Activated naive CD8-positive, alpha-beta T cell treated with anti-CD3 and anti-CD28 coated beads, Interleukin-2, amount 10 ng/mL, durations not matched to agents 7 days and 5 days (primary cell): ENCODE results near the gene LAMTOR2. TPM values are rescaled to one million over a fixed set of nuclear protein-coding genes. Genes with fewer than 3 reads are reported as not detected.

Source experiments
- ATAC-seq: fragments of 150-1000 bp; cut with Tn5 transposase; one replicate; pipeline ENCODE4 v1.10.0; 2021; ENCODE audit warnings: low read depth, moderate library complexity
- POLR2A ChIA-PET: fragments of 350-600 bp; sonication (Branson Sonifier 250); formaldehyde crosslinking; loops from one replicate; lab custom pipeline; 2021; ENCODE audit warnings: antibody characterized with exemption; lab: Charles Lee
- DNase-seq: peaks from one replicate; pipeline ENCODE4 v3.0.0; 2021
- H3K27ac Mint-ChIP-seq: one replicate; pipeline ENCODE4 v1.8.0; 2022; ENCODE audit warnings: mild to moderate bottlenecking, mixed read lengths
- H3K27me3 Mint-ChIP-seq: one replicate; pipeline ENCODE4 v1.8.0; 2022; ENCODE audit warnings: mild to moderate bottlenecking, moderate library complexity, mixed read lengths
- H3K36me3 Mint-ChIP-seq: one replicate; pipeline ENCODE4 v1.8.0; 2021; ENCODE audit warnings: mild to moderate bottlenecking, mixed read lengths
- H3K4me1 Mint-ChIP-seq: one replicate; pipeline ENCODE4 v1.8.0; 2021; ENCODE audit warnings: mixed read lengths
- H3K4me3 Mint-ChIP-seq: one replicate; pipeline ENCODE4 v1.8.0; 2022; ENCODE audit warnings: mild to moderate bottlenecking, moderate library complexity, mixed read lengths
- H3K9me3 Mint-ChIP-seq: one replicate; pipeline ENCODE4 v1.8.0; 2021; ENCODE audit warnings: mixed read lengths
- total RNA-seq, 2 experiments: library from RNA; stranded (reverse); gene quantifications; one replicate each; pipeline ENCODE4 v1.2.3, GENCODE V29; 2021

LAMTOR2 gene
- total RNA-seq, 2 experiments from 2014 or later = 50.9 to 52.6 TPM

DNA sequence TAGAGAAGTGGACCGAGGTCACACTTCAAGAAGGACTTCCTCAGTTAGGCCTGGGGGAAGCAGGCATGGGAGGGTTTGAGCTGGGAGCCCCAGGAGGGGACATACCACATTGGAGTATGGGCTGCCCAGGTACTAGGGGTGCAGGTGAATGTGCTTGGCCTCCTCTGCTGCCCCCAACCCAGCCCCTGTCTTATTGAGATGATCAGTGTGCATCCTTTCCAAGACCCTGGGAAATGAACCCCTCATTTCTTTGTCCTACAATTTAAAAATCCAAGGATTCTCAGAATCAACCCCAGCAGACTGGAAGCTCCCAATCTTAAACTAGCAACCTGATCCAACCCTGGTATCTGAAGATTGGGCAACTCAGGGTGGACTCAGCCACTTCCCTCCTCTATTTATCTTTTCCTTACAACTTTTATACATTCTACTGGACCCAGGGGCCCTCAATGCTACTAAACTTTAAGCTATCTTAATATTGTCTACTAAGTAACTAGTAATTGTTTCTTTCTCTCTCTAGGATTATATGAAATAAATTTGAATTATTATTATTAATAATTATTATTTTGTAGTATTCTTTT lies 18.6 kb downstream of the LAMTOR2 start:
- H3K36me3 Mint-ChIP-seq = no peaks in the 10 kb centered on the region
- H3K27ac Mint-ChIP-seq = no peak overlapping the region
- ATAC-seq (no peak), DNase-seq (no peak)
- H3K27me3 Mint-ChIP-seq = peaks cover 12% of the 10 kb centered on the region
- H3K4me3 Mint-ChIP-seq = no peak overlapping the region
- H3K4me1 Mint-ChIP-seq = no peaks in the 10 kb centered on the region
- H3K9me3 Mint-ChIP-seq = no peaks in the 10 kb centered on the region
- POLR2A ChIA-PET = interaction anchor here (0.7 to 1.1 kb wide), 2 partner anchors 14 to 763 kb away, joined by 3 to 4 read pairs; no protein-coding TSS in a partner anchor

DNA sequence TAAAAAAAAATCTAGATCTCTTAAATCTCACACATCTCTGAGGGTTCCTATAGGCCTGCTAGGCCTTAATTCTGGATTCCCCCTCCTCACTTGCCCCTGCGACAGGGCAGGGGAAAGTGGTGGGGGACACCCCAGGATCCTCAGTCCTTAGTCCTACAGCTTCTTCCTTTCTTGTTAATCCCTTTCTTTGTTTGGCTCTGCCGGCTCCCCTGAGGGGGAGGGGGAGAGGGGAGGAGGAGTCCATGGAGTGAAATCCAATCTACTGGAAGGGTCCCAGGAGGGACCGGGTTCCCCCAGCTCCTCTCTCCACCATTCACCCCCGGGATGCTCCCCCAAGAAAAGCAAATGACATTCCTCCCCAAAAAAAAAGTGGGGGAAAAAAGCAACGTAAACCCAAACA lies 19.2 kb downstream of the LAMTOR2 start:
- ATAC-seq (no peak), DNase-seq (no peak)
- H3K27ac Mint-ChIP-seq = no peak overlapping the region
- no peaks in the 10 kb centered on the region for H3K4me1 Mint-ChIP-seq
- H3K36me3 Mint-ChIP-seq = no peaks in the 10 kb centered on the region
- POLR2A ChIA-PET = interaction anchor here (0.7 to 1.1 kb wide), 2 partner anchors 14 to 763 kb away, joined by 3 to 4 read pairs; no protein-coding TSS in a partner anchor
- H3K9me3 Mint-ChIP-seq = no peaks in the 10 kb centered on the region
- no peak overlapping the region for H3K4me3 Mint-ChIP-seq
- H3K27me3 Mint-ChIP-seq = peaks cover 12% of the 10 kb centered on the region

DNA sequence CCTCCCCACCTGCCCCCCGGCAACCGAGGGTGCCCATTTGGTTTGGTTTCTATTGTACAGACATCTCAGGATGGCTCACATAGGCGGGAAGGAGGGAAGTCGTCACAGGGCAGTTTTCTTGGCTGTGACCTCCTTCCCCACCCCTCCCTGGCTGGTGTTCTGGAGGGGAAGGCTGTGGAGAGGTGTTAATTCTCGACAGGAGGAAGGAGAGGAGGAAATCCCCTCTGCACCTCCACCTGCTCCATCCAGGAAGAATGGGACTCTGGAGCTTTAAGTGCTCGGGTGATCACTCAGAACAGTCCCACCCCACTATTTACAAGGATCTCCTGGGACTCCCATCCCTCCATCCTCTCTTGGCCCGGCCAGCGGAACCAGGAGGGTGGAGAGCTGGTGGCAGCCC lies 20.1 kb downstream of the LAMTOR2 start:
- Mint-ChIP-seq H3K36me3 (no peaks in the 10 kb centered on the region), H3K27me3 (peaks cover 17% of the 10 kb centered on the region), H3K4me1 (no peaks in the 10 kb centered on the region), H3K27ac (no peak overlapping the region), H3K9me3 (no peaks in the 10 kb centered on the region), H3K4me3 (no peak overlapping the region)
- ATAC-seq (no peak), DNase-seq (no peak)
- POLR2A ChIA-PET = no interaction called here

DNA sequence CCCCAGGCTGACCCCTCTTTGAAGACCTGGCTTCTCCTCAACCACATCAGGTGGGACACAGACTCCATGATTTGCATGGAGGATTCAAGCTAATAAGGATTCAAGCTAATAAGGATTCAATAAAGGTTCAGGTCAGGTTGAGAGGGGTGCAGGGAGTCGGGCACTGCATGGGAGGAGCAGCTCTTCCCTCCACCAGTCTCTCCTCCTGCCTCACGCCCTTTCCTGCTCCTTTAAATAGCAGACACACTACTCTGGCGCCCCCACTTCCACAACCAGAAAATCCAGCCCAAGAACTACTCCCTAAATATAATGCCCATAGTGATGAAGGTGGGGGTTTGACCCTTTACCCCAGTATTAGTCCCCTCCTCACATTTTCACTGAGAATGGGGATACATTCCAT lies 20.6 kb downstream of the LAMTOR2 start:
- Mint-ChIP-seq H3K4me1 (no peaks in the 10 kb centered on the region), H3K36me3 (no peaks in the 10 kb centered on the region), H3K27ac (no peak overlapping the region), H3K9me3 (no peaks in the 10 kb centered on the region), H3K4me3 (no peak overlapping the region), H3K27me3 (peaks cover 22% of the 10 kb centered on the region)
- POLR2A ChIA-PET = no interaction called here
- DNase-seq (no peak), ATAC-seq (no peak)

DNA sequence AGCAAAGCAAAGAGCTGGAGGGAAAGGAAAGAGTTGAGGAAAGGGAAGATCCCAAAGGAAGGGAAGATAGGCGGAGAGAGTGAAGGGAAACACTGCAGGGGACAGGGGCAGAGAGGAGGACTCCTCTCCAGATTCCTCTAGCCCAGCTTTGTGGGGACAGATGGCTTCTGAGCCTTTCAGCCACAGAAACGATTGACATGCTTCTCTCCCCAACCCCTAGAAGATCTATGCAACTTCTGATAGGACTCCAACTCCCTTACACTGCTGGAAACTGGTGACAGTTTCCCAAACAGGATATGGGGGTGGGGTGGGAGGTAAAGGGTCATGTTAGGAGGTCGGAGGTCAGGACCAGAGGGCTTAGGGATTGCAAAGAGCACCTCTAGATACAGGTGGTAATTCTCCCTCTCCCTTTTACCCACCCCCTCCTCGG lies 21.2 kb downstream of the LAMTOR2 start:
- DNase-seq (no peak), ATAC-seq (no peak)
- Mint-ChIP-seq H3K4me3 (no peak overlapping the region), H3K9me3 (no peaks in the 10 kb centered on the region), H3K36me3 (no peaks in the 10 kb centered on the region), H3K27ac (no peak overlapping the region), H3K27me3 (peaks cover 28% of the 10 kb centered on the region), H3K4me1 (no peaks in the 10 kb centered on the region)
- POLR2A ChIA-PET = no interaction called here

DNA sequence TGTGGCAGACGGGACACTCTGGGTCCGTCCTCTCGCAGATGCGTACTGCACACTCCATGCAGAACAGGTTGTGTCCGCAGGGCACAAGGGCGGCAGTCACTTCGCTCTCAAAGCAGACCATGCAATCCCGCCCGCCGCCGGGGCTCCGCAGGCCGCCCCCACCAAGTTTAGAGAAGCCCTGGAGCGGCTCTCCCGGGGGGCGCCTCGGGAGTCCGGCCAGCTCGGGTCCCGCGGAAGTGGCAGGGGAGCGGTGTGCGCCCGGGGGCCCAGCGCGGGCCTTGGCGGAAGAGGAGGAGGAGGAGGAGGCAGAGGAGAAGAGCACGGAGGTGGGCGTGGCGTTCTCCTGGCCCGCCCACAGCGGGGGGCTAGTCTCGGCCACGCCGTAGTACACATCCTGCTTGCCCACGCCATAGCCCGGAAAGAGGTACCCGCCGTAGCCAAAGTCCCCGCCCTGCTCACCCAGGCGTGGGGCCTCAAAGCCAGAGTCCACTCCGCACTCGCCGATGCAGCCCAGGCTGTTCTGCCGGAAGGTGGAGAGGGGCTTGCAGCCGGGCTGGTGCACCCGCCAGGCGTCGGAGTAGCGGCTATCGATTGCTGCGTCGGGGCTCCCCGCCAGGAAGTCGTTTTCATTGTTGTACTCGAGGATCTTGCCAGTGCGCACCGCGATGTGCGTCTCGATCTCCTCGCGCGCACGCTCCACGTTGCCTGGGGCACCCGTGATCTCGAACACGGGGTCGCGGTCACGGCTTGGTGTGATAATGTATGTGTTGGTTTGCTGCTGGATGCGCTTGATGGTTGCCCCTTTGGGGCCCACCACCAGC lies 22.2 kb downstream of the LAMTOR2 start:
- POLR2A ChIA-PET = no interaction called here
- no peak for DNase-seq
- H3K4me1 Mint-ChIP-seq = no peaks in the 10 kb centered on the region
- H3K36me3 Mint-ChIP-seq = no peaks in the 10 kb centered on the region
- no peak for ATAC-seq
- peaks cover 36% of the 10 kb centered on the region for H3K27me3 Mint-ChIP-seq
- H3K9me3 Mint-ChIP-seq = no peaks in the 10 kb centered on the region
- no peak overlapping the region for H3K27ac Mint-ChIP-seq
- no peak overlapping the region for H3K4me3 Mint-ChIP-seq

DNA sequence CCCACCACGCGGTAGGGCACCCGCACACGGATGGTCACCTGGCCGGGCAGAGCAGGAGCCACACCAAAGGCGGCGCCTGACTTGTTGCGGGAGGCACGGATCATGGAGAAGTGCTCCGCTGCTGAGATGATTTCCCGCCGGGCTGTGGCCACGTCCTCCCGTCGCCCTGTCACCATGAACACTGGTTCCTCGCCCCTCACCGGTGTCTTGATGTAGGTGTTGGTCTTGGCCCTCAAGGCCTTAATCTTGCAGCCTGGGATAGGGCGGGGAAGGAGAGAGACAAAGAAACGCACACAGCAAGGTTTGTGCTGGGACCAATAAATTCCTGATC lies 22.8 kb downstream of the LAMTOR2 start:
- no peaks in the 10 kb centered on the region for H3K36me3 Mint-ChIP-seq

DNA sequence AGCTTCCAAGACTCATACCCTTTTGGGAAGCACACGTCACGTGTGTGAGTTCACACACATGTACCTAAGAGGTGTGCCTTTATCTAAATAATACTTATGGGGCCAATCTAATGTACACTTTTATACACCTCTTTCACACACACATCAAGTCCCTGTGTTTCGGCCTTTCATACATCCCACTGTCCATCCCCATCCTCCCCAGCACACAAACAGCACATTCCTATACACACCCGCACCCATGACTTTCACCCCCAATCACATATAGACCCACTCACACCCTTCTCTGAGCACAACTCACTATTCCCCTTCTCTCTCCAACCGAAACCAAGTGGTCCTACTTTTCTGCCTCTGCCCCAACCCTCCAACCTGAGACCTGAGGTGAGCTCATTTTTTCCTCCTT lies 24.1 kb downstream of the LAMTOR2 start:
- Mint-ChIP-seq H3K4me3 (no peak overlapping the region), H3K27ac (no peak overlapping the region), H3K4me1 (peaks cover 4% of the 10 kb centered on the region), H3K9me3 (no peaks in the 10 kb centered on the region), H3K27me3 (peaks cover 42% of the 10 kb centered on the region), H3K36me3 (no peaks in the 10 kb centered on the region)
- POLR2A ChIA-PET = no interaction called here
- DNase-seq (no peak), ATAC-seq (no peak)

More for the DNA sequence above, 22.8 kb downstream of the LAMTOR2 start:
- POLR2A ChIA-PET = no interaction called here
- no peak overlapping the region for H3K27ac Mint-ChIP-seq
- H3K9me3 Mint-ChIP-seq = no peaks in the 10 kb centered on the region
- H3K4me3 Mint-ChIP-seq = no peak overlapping the region
- no peak for DNase-seq
- H3K27me3 Mint-ChIP-seq = peaks cover 37% of the 10 kb centered on the region
- H3K4me1 Mint-ChIP-seq = no peaks in the 10 kb centered on the region
- no peak for ATAC-seq

DNA sequence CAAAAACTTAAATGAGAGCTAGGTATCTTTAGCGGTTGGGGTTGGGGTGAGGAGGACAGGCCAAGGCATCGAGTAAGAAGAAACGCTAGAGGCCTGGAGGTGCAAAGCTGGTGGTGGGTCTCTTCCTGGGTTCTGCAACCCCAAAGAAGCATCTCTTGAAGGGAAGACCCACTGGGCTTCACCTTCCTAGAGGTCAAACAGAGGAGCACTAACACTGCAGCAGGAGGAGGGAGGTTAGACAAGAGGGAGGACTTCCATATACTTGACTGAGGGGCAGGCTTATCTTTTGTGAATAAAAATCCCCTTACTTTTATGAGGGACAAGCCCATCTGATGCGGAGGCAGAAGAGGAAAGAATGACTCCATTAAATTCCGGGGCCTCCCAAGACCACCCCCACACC lies 25.2 kb downstream of the LAMTOR2 start:
- peaks cover 52% of the 10 kb centered on the region for H3K27me3 Mint-ChIP-seq
- H3K36me3 Mint-ChIP-seq = no peaks in the 10 kb centered on the region
- ATAC-seq (no peak), DNase-seq (no peak)
- POLR2A ChIA-PET = no interaction called here
- no peak overlapping the region for H3K27ac Mint-ChIP-seq
- no peak overlapping the region for H3K4me3 Mint-ChIP-seq
- H3K9me3 Mint-ChIP-seq = no peaks in the 10 kb centered on the region
- H3K4me1 Mint-ChIP-seq = peaks cover 4% of the 10 kb centered on the region

DNA sequence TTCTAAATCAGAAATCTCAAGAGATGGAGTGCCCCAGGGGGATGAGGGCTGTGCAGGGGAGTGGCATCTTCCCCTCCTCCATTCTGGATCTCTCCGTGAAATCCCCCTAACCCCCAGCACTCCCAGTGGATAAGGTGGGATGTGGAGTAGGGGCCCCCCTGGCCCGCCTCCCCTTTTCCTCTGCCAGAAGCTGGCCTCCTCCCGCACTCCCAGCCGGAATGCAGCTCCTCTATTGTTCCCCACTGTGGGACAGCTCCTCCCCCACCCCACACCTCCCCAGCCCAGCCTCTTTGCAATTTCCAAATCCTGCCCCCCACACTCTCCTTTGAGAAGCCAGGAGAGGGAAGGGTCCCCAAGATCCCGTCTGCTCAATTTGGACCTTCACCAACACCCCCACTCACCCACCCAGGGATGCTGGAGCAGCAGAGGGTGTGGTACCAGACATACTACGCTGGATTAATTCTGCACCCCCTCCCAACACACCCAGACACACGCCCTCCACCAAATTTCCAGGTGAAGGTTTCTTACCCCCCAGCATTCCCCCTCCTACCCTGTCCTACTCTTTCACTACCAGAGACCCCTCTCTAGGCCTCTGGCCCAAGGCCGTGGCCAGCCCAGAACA lies 25.8 kb downstream of the LAMTOR2 start:
- no peaks in the 10 kb centered on the region for H3K9me3 Mint-ChIP-seq
- POLR2A ChIA-PET = no interaction called here
- H3K4me1 Mint-ChIP-seq = peaks cover 4% of the 10 kb centered on the region
- DNase-seq = no peak
- no peak for ATAC-seq
- H3K4me3 Mint-ChIP-seq = no peak overlapping the region
- H3K27ac Mint-ChIP-seq = no peak overlapping the region
- peaks cover 58% of the 10 kb centered on the region for H3K27me3 Mint-ChIP-seq
- no peaks in the 10 kb centered on the region for H3K36me3 Mint-ChIP-seq

DNA sequence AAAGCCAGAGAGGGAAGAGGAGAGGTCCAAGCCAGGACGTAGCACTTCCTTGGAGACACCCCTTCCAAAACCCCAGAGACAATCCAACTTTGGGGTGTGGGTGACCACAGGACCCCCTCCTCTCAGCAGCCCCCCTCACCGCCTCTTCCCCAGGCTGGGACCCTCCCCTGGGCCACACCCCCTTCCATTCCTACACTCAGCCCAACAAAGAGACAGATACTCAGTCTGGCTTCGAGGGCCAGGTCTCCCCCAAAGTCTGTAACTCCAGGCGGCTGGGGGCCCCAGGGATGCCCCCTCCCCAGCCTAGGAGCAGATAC lies 26.2 kb downstream of the LAMTOR2 start:
- Mint-ChIP-seq H3K4me1 (peaks cover 4% of the 10 kb centered on the region), H3K36me3 (no peaks in the 10 kb centered on the region), H3K9me3 (no peaks in the 10 kb centered on the region), H3K4me3 (peak overlapping the region; percentile 47), H3K27me3 (peaks cover 62% of the 10 kb centered on the region), H3K27ac (no peak overlapping the region)
- DNase-seq (no peak), ATAC-seq (no peak)
- POLR2A ChIA-PET = no interaction called here

DNA sequence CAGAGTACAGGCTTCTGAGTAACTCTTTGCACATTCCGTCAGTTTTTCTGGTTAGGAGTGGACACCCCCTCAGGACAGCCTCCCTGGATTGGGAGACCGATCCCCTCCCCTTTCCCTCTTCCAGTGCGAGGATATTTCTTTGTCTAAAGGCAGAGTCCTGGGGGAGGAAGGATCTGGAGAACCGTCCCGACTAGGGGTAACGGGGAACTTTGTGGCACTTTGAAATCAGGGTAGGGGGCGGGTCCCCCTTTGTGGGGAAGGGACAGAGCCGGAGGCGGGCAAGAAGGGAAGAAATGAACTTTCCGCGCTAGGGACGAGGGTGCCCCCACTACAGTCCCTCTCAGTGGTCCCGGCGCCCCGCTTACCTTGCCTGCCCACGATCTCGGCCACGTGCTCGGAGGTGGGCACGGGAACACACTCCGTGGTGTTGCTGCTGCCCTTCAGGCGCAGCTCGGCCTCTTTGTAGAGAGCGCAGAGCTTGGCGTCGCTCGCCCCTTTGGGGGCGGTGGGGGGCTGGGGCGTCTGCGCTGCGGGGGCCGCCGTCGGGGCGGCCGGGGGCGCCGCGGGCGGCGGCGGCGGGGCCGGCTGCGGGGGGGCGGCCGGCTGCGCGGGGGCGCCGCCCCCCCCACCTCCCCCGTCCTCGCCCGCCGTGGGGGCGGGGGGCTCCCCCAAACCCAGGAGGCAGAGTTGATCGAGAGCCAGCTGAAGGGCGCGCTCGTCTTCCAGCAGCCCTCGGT lies 26.8 kb downstream of the LAMTOR2 start:
- ATAC-seq = no peak
- H3K27me3 Mint-ChIP-seq = peaks cover 67% of the 10 kb centered on the region
- no peak overlapping the region for H3K27ac Mint-ChIP-seq
- no peaks in the 10 kb centered on the region for H3K9me3 Mint-ChIP-seq
- POLR2A ChIA-PET = interaction anchor here (1.1 kb wide), 1 partner anchor 131 kb away, joined by 3 read pairs; the partner anchor contains the start of gene PMF1
- H3K4me3 Mint-ChIP-seq = peak overlapping the region; percentile 84
- H3K4me1 Mint-ChIP-seq = peaks cover 4% of the 10 kb centered on the region
- H3K36me3 Mint-ChIP-seq = no peaks in the 10 kb centered on the region
- DNase-seq = no peak

DNA sequence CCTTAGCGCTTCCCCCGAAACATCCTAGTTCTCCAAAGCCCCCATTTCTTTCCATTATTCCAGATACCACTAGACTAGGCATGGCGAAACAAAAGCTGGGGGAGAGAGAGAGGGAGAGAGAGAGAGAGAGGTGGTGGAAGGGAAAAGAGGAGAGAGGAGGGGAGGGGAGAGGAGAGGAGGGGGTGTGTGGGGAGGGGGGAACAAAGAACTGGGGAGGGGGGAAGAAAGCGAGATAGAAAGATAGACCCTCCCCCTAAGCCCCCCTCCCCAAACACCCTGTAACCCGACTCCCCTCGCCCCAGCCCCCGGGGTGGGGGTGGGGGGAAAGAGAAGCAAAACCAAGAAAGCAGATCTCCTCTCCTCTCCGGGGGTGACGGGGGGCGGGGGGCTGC lies 27.3 kb downstream of the LAMTOR2 start:
- peaks cover 72% of the 10 kb centered on the region for H3K27me3 Mint-ChIP-seq
- POLR2A ChIA-PET = interaction anchor here (1.1 kb wide), 1 partner anchor 131 kb away, joined by 3 read pairs; the partner anchor contains the start of gene PMF1
- H3K4me3 Mint-ChIP-seq = peak overlapping the region; percentile 84
- DNase-seq (no peak), ATAC-seq (no peak)
- H3K9me3 Mint-ChIP-seq = no peaks in the 10 kb centered on the region
- no peak overlapping the region for H3K27ac Mint-ChIP-seq
- peaks cover 4% of the 10 kb centered on the region for H3K4me1 Mint-ChIP-seq
- H3K36me3 Mint-ChIP-seq = no peaks in the 10 kb centered on the region
